Body of pancreas (tissue), 4 donors: ENCODE data around the gene PRKG1.

Experiments
- POLR2A ChIP-seq, 3 donors: fragments of 450-650 bp; IDR thresholded peaks; one replicate each; pipeline ENCODE4 v1.6.1; 2016; ENCODE audit warnings: antibody characterized with exemption in 3 of 3, mild to moderate bottlenecking in 2 of 3
- TF ChIP-seq, protein P1 (sequence below), 7 experiments: fragments of 450-650 bp in 4 of 7; fragments of 200-600 bp in 3 of 7; sonication (generic) in 3 of 7; IDR thresholded peaks; one replicate each; pipeline ENCODE4 v1.5.1; 2016 to 2019; ENCODE audit warnings: antibody characterized with exemption in 7 of 7

- TF ChIP-seq, protein P1, sequence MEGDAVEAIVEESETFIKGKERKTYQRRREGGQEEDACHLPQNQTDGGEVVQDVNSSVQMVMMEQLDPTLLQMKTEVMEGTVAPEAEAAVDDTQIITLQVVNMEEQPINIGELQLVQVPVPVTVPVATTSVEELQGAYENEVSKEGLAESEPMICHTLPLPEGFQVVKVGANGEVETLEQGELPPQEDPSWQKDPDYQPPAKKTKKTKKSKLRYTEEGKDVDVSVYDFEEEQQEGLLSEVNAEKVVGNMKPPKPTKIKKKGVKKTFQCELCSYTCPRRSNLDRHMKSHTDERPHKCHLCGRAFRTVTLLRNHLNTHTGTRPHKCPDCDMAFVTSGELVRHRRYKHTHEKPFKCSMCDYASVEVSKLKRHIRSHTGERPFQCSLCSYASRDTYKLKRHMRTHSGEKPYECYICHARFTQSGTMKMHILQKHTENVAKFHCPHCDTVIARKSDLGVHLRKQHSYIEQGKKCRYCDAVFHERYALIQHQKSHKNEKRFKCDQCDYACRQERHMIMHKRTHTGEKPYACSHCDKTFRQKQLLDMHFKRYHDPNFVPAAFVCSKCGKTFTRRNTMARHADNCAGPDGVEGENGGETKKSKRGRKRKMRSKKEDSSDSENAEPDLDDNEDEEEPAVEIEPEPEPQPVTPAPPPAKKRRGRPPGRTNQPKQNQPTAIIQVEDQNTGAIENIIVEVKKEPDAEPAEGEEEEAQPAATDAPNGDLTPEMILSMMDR (IDR thresholded peaks at IDR 0.05): no peak
- no peak for TF ChIP-seq POLR2A (IDR thresholded peaks at IDR 0.05)
Measured at GRCh38 chr10:51235865-51236264, 161.6 kb downstream of the PRKG1 start.
